Stimulated activated memory B cell treated with anti-CD40 and anti-IgM and Interleukin-4, amounts not matched to agents 10 μg/mL and 1 μg/mL and 100 μg/mL, for 72 hours (primary cell): ENCODE results near the gene APOM.

Experiments
- ATAC-seq: fragments of 150-1000 bp; cut with Tn5 transposase; 2 replicates; pipeline ENCODE4 v1.10.0; 2021
- H3K27ac Mint-ChIP-seq: one replicate; pipeline ENCODE4 v1.8.0; 2022; ENCODE audit warnings: mild to moderate bottlenecking, mixed read lengths
- H3K27me3 Mint-ChIP-seq: one replicate; pipeline ENCODE4 v1.8.0; 2022; ENCODE audit warnings: mixed read lengths
- H3K36me3 Mint-ChIP-seq: one replicate; pipeline ENCODE4 v1.8.0; 2022; ENCODE audit warnings: mixed read lengths
- H3K4me1 Mint-ChIP-seq: one replicate; pipeline ENCODE4 v1.8.0; 2022; ENCODE audit warnings: mixed read lengths
- H3K4me3 Mint-ChIP-seq: one replicate; pipeline ENCODE4 v1.8.0; 2022; ENCODE audit warnings: mild to moderate bottlenecking, moderate library complexity, mixed read lengths
- H3K9me3 Mint-ChIP-seq: one replicate; pipeline ENCODE4 v1.8.0; 2022; ENCODE audit warnings: mixed read lengths

APOM gene

GRCh38 chr6:31624070-31624469, 31.6 kb upstream of the APOM start:
- no peak for ATAC-seq
- no peaks in the 10 kb centered on the region for H3K9me3 Mint-ChIP-seq

GRCh38 chr6:31626952-31627351, 28.7 kb upstream of the APOM start:
- no peak for ATAC-seq
- Mint-ChIP-seq H3K4me1 (peaks cover 15% of the 10 kb centered on the region), H3K27ac (peak overlapping the region; percentile 1), H3K9me3 (no peaks in the 10 kb centered on the region), H3K4me3 (no peak overlapping the region), H3K27me3 (no peaks in the 10 kb centered on the region), H3K36me3 (peaks cover 82% of the 10 kb centered on the region)

More at GRCh38 chr6:31624070-31624469, 31.6 kb upstream of the APOM start:
- no peak overlapping the region for H3K4me3 Mint-ChIP-seq
- peaks cover 61% of the 10 kb centered on the region for H3K36me3 Mint-ChIP-seq
- H3K4me1 Mint-ChIP-seq: peaks cover 24% of the 10 kb centered on the region
- no peak overlapping the region for H3K27ac Mint-ChIP-seq
- H3K27me3 Mint-ChIP-seq: no peaks in the 10 kb centered on the region

- no peaks in the 10 kb centered on the region for H3K9me3 Mint-ChIP-seq
- ATAC-seq: no peak
- no peak overlapping the region for H3K4me3 Mint-ChIP-seq
- H3K4me1 Mint-ChIP-seq: peaks cover 6% of the 10 kb centered on the region
- no peaks in the 10 kb centered on the region for H3K27me3 Mint-ChIP-seq
- peak overlapping the region; percentile 1 for H3K27ac Mint-ChIP-seq
- peaks cover 82% of the 10 kb centered on the region for H3K36me3 Mint-ChIP-seq
Observed at GRCh38 chr6:31627690-31628287, 27.9 kb upstream of the APOM start.

- H3K27ac Mint-ChIP-seq: no peak overlapping the region
- H3K4me3 Mint-ChIP-seq: no peak overlapping the region
- no peaks in the 10 kb centered on the region for H3K27me3 Mint-ChIP-seq
- no peaks in the 10 kb centered on the region for H3K9me3 Mint-ChIP-seq
- H3K36me3 Mint-ChIP-seq: peaks cover 89% of the 10 kb centered on the region
- ATAC-seq: no peak
- peaks cover 6% of the 10 kb centered on the region for H3K4me1 Mint-ChIP-seq
Observed at GRCh38 chr6:31629014-31629413, 26.7 kb upstream of the APOM start.

GRCh38 chr6:31630177-31630934, 25.3 kb upstream of the APOM start:
- H3K4me3 Mint-ChIP-seq: no peak overlapping the region
- no peaks in the 10 kb centered on the region for H3K9me3 Mint-ChIP-seq
- no peaks in the 10 kb centered on the region for H3K27me3 Mint-ChIP-seq
- peak overlapping the region; percentile 25 for H3K27ac Mint-ChIP-seq
- ATAC-seq: no peak
- H3K4me1 Mint-ChIP-seq: peaks cover 6% of the 10 kb centered on the region
- H3K36me3 Mint-ChIP-seq: peaks cover 95% of the 10 kb centered on the region

GRCh38 chr6:31631209-31631608, 24.5 kb upstream of the APOM start:
- H3K27me3 Mint-ChIP-seq: no peaks in the 10 kb centered on the region
- H3K36me3 Mint-ChIP-seq: peaks cover 92% of the 10 kb centered on the region
- H3K9me3 Mint-ChIP-seq: no peaks in the 10 kb centered on the region
- H3K4me3 Mint-ChIP-seq: no peak overlapping the region
- no peak for ATAC-seq
- H3K27ac Mint-ChIP-seq: peak overlapping the region; percentile 25
- peaks cover 6% of the 10 kb centered on the region for H3K4me1 Mint-ChIP-seq

- Mint-ChIP-seq H3K4me1 (peaks cover 6% of the 10 kb centered on the region), H3K27ac (peak overlapping the region; percentile 25), H3K27me3 (no peaks in the 10 kb centered on the region), H3K4me3 (no peak overlapping the region), H3K36me3 (peaks cover 92% of the 10 kb centered on the region), H3K9me3 (no peaks in the 10 kb centered on the region)
- no peak for ATAC-seq
Observed at GRCh38 chr6:31631681-31632278, 23.9 kb upstream of the APOM start.

GRCh38 chr6:31632279-31632946, 23.3 kb upstream of the APOM start:
- no peaks in the 10 kb centered on the region for H3K9me3 Mint-ChIP-seq
- peaks cover 92% of the 10 kb centered on the region for H3K36me3 Mint-ChIP-seq
- ATAC-seq: no peak
- H3K27ac Mint-ChIP-seq: no peak overlapping the region
- H3K4me1 Mint-ChIP-seq: peaks cover 5% of the 10 kb centered on the region
- H3K27me3 Mint-ChIP-seq: no peaks in the 10 kb centered on the region
- H3K4me3 Mint-ChIP-seq: no peak overlapping the region

- no peaks in the 10 kb centered on the region for H3K9me3 Mint-ChIP-seq
- ATAC-seq: no peak
- no peak overlapping the region for H3K4me3 Mint-ChIP-seq
- no peaks in the 10 kb centered on the region for H3K4me1 Mint-ChIP-seq
- H3K36me3 Mint-ChIP-seq: peaks cover 83% of the 10 kb centered on the region
- H3K27ac Mint-ChIP-seq: no peak overlapping the region
- H3K27me3 Mint-ChIP-seq: no peaks in the 10 kb centered on the region
Observed at GRCh38 chr6:31633447-31633846, 22.2 kb upstream of the APOM start.

GRCh38 chr6:31634131-31634530, 21.6 kb upstream of the APOM start:
- Mint-ChIP-seq H3K27ac (peak overlapping the region; percentile 23), H3K4me3 (no peak overlapping the region), H3K4me1 (no peaks in the 10 kb centered on the region), H3K9me3 (no peaks in the 10 kb centered on the region), H3K27me3 (no peaks in the 10 kb centered on the region), H3K36me3 (peaks cover 86% of the 10 kb centered on the region)
- no peak for ATAC-seq

- no peaks in the 10 kb centered on the region for H3K27me3 Mint-ChIP-seq
- no peak overlapping the region for H3K4me3 Mint-ChIP-seq
- no peak for ATAC-seq
- H3K9me3 Mint-ChIP-seq: no peaks in the 10 kb centered on the region
- no peak overlapping the region for H3K27ac Mint-ChIP-seq
- peaks cover 77% of the 10 kb centered on the region for H3K36me3 Mint-ChIP-seq
- H3K4me1 Mint-ChIP-seq: no peaks in the 10 kb centered on the region
Observed at GRCh38 chr6:31634969-31635575, 20.6 kb upstream of the APOM start.

- no peaks in the 10 kb centered on the region for H3K9me3 Mint-ChIP-seq
- H3K4me3 Mint-ChIP-seq: no peak overlapping the region
- peaks cover 73% of the 10 kb centered on the region for H3K36me3 Mint-ChIP-seq
- no peaks in the 10 kb centered on the region for H3K4me1 Mint-ChIP-seq
- no peak for ATAC-seq
- H3K27ac Mint-ChIP-seq: no peak overlapping the region
- no peaks in the 10 kb centered on the region for H3K27me3 Mint-ChIP-seq
Observed at GRCh38 chr6:31636698-31637596, 18.7 kb upstream of the APOM start.

- Mint-ChIP-seq H3K4me1 (no peaks in the 10 kb centered on the region), H3K36me3 (peaks cover 61% of the 10 kb centered on the region), H3K4me3 (no peak overlapping the region), H3K27ac (no peak overlapping the region), H3K27me3 (no peaks in the 10 kb centered on the region), H3K9me3 (no peaks in the 10 kb centered on the region)
- no peak for ATAC-seq
Observed at GRCh38 chr6:31639043-31639442, 16.7 kb upstream of the APOM start.

- no peaks in the 10 kb centered on the region for H3K27me3 Mint-ChIP-seq
- H3K4me1 Mint-ChIP-seq: no peaks in the 10 kb centered on the region
- ATAC-seq: no peak
- H3K36me3 Mint-ChIP-seq: peaks cover 58% of the 10 kb centered on the region
- no peak overlapping the region for H3K4me3 Mint-ChIP-seq
- H3K9me3 Mint-ChIP-seq: no peaks in the 10 kb centered on the region
- no peak overlapping the region for H3K27ac Mint-ChIP-seq
Observed at GRCh38 chr6:31639449-31639861, 16.2 kb upstream of the APOM start.
